Erythroblast (primary cell): ENCODE data around the gene BACE2.

Experiments
- GATA1 ChIP-seq: IDR thresholded peaks from 2 replicates; pipeline ENCODE4 v1.6.1; 2011; ENCODE audit warnings: low read depth, mild to moderate bottlenecking, control low read depth, low read length, moderate library complexity
- POLR2A ChIP-seq: IDR thresholded peaks from 2 replicates; pipeline ENCODE4 v1.6.1; 2011; ENCODE audit warnings: mild to moderate bottlenecking, low read length

DNA sequence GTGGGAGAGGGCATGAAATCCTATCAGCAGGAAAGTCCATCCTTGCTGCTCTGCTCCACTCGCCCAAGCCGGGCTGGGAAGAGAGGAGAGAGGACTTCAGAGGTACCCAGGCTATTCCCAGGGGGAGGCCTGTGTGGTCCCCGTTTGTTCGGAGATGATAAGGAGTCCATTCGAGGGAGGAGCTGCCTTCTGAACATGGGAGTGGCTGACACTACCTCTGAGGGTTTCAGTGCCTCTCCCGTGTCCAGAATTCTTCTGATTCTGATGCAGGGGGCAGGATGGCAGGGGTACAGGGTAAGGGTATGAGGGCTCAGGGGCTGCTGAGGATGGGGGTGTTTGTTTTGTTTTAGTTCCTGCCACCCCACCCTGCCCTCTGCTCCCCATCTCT is 40.4 kb downstream of the BACE2 start:
- TF ChIP-seq POLR2A: no peak
- TF ChIP-seq GATA1: no peak
